ENCODE results near the gene SRRM5. TPM values are rescaled to one million over a fixed set of nuclear protein-coding genes. Genes with fewer than 3 reads are reported as not detected.
"Not testable (repeated sequence)": the region's sequence is repeated elsewhere in the genome, so short reads cannot be mapped to it uniquely, and the experiment has no call there.

SRRM5 gene
- total RNA-seq, 3 donors from 2014 or later (not counting 1 experiment from before 2014, with no cell fraction given) = 0.24 to 0.75 (median 0.50) TPM

DNA sequence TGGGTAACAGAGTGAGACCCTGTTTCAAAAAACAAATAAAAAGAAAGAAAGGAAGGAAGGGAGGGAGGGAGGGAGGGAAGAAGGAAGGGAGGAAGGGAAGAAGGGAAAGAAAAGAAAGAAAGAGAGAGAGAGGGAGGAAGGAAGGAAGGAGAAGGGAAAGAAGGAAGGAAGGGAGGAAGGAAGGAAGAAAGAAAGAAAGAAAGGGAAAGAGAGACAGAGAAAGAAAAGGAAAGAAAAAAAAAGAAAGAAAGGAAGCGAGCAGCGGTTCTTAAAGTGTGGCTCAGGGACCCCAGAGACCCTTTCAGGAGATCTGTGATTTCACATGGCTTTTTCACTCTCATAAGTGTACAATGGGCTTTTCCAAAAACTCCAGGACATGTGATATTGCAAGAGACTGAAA, 37.6 kb downstream of the SRRM5 start:
- intact Hi-C loops (cut with micrococcal nuclease) = no loop called here
- Mint-ChIP-seq H3K4me1 (no peaks in the 10 kb centered on the region), H3K4me3 (no peak overlapping the region), H3K9me3 (no peaks in the 10 kb centered on the region), H3K27me3 (ENCODE audit: low read depth in 2 of 2) (no peaks in the 10 kb centered on the region), H3K27ac (no peak overlapping the region), H3K36me3 (no peaks in the 10 kb centered on the region)
- Histone ChIP-seq H3K4me1 (ENCODE audit: control insufficient read depth, insufficient read depth, low read length) (no peaks in the 10 kb centered on the region), H3K4me3 (ENCODE audit: low read length) (no peak overlapping the region), H3K27me3 (ENCODE audit: control insufficient read depth, insufficient read depth, low read length) (no peaks in the 10 kb centered on the region), H3K36me3 (ENCODE audit: control insufficient read depth, insufficient read depth, low read length) (no peaks in the 10 kb centered on the region), H3K27ac (ENCODE audit: low read length) (no peak overlapping the region), H3K9me3 (ENCODE audit: control insufficient read depth, insufficient read depth, low read length) (no peaks in the 10 kb centered on the region)
- ATAC-seq (no peak), DNase-seq (no peak)
- TF ChIP-seq, protein P1, sequence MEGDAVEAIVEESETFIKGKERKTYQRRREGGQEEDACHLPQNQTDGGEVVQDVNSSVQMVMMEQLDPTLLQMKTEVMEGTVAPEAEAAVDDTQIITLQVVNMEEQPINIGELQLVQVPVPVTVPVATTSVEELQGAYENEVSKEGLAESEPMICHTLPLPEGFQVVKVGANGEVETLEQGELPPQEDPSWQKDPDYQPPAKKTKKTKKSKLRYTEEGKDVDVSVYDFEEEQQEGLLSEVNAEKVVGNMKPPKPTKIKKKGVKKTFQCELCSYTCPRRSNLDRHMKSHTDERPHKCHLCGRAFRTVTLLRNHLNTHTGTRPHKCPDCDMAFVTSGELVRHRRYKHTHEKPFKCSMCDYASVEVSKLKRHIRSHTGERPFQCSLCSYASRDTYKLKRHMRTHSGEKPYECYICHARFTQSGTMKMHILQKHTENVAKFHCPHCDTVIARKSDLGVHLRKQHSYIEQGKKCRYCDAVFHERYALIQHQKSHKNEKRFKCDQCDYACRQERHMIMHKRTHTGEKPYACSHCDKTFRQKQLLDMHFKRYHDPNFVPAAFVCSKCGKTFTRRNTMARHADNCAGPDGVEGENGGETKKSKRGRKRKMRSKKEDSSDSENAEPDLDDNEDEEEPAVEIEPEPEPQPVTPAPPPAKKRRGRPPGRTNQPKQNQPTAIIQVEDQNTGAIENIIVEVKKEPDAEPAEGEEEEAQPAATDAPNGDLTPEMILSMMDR (IDR thresholded peaks at IDR 0.05) = no peak
- 97% methylated on average over 2 of the region's 2 CpGs for WGBS (ENCODE audit: insufficient coverage)

DNA sequence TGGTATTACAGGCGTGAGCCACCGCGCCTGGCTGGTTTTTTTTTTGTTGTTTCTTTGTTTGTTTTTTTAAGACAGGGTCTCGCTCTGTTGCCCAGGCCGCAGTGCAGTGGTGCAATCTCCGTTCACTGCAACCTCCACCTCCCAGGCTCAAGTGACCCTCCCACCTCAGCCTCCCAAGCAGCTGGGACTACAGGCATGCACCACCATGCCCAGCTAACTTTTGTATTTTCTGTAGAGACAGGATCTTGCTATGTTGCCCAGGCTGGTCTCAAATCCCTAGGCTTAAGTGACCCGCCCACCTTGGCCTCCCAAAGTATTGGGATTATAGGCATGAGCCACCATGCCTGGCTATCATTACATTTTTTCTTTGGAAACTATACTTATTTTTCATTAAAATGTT, 38.4 kb downstream of the SRRM5 start:
- DNase-seq; H3K4me3 ChIP-seq (ENCODE audit: low read length); ATAC-seq; H3K27ac Mint-ChIP-seq; H3K27me3 Mint-ChIP-seq (ENCODE audit: low read depth in 2 of 2); H3K36me3 ChIP-seq (ENCODE audit: control insufficient read depth, insufficient read depth, low read length); intact Hi-C loops (cut with micrococcal nuclease); H3K9me3 ChIP-seq (ENCODE audit: control insufficient read depth, insufficient read depth, low read length); H3K27me3 ChIP-seq (ENCODE audit: control insufficient read depth, insufficient read depth, low read length); H3K36me3 Mint-ChIP-seq; H3K27ac ChIP-seq (ENCODE audit: low read length); H3K9me3 Mint-ChIP-seq; H3K4me1 Mint-ChIP-seq; H3K4me3 Mint-ChIP-seq; H3K4me1 ChIP-seq (ENCODE audit: control insufficient read depth, insufficient read depth, low read length): not testable (repeated sequence)
- 96% methylated on average over 7 of the region's 7 CpGs for WGBS (ENCODE audit: insufficient coverage)

DNA sequence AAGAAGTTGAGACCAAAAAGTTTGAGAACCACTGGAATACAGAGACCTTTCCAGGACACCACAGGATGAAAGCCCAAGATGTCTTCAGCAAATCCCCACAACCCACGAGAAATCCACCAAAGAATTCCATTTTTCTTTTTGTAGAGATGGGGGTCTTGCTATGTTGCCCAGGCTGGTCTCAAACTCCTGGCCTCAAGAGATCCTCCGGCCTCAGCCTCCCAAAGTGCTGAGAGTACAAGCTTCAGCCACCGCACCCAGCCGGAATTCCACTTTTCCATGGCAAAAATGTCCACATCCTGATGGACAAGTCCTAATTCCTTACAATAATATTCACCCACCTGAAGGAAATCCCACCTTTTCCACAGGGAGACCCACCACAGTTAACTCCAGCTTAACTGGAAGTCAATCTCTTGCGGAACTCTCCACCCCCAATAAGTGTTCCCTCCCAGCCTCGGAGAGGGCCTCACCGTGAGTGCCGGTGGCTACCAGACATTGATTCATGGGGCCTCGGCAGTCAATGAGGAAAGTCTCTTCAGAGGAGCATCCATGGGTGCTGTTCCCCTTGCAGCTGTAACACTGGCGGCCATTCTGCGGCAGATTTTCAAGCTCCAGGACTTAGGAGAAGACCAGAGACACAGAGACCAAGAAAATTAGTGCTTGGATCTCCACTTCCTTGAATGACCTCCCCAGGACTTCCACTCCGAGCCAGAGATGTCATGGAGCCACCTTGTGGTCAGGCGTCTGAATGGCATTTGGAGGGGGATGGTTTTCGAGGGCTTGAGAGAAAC, 40.1 kb downstream of the SRRM5 start:
- no peak overlapping the region for H3K27ac Mint-ChIP-seq
- 88% methylated on average over 10 of the region's 14 CpGs for WGBS (ENCODE audit: insufficient coverage)
- intact Hi-C loops (cut with micrococcal nuclease) = loop anchor here (1.0 kb wide), 2 partner anchors 205 to 219 kb away; no protein-coding TSS in a partner anchor
- H3K4me3 Mint-ChIP-seq = no peak overlapping the region
- no peaks in the 10 kb centered on the region for H3K4me1 ChIP-seq (ENCODE audit: control insufficient read depth, insufficient read depth, low read length)
- H3K36me3 ChIP-seq (ENCODE audit: control insufficient read depth, insufficient read depth, low read length) = no peaks in the 10 kb centered on the region
- peak in 2 of 3 donors; percentile 65 to 70 for ATAC-seq
- H3K36me3 Mint-ChIP-seq = no peaks in the 10 kb centered on the region
- H3K4me3 ChIP-seq (ENCODE audit: low read length) = no peak overlapping the region
- DNase-seq = peak; percentile 25 to 71
- no peaks in the 10 kb centered on the region for H3K9me3 Mint-ChIP-seq
- no peaks in the 10 kb centered on the region for H3K27me3 ChIP-seq (ENCODE audit: control insufficient read depth, insufficient read depth, low read length)
- TF ChIP-seq, protein P1 (IDR thresholded peaks at IDR 0.05) = peak; percentile 36
- H3K27me3 Mint-ChIP-seq (ENCODE audit: low read depth in 2 of 2) = no peaks in the 10 kb centered on the region
- no peak overlapping the region for H3K27ac ChIP-seq (ENCODE audit: low read length)
- H3K9me3 ChIP-seq (ENCODE audit: control insufficient read depth, insufficient read depth, low read length) = no peaks in the 10 kb centered on the region
- no peaks in the 10 kb centered on the region for H3K4me1 Mint-ChIP-seq

DNA sequence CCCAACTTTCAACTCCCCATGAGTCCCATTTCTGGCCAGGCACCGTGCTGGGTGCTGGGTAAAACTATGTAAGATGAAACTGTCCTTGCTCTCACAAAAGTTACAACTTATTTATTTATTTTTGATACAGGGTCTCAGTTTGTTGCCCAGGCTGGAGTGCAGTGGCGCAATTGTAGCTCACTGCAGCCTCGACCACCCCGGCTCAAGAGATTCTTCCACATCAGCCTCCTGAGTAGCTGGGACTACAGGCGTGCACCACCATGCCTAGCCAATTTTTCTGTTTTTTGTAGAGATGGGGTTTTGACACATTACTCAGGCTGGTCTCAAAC, 40.6 kb downstream of the SRRM5 start:
- no peaks in the 10 kb centered on the region for H3K4me1 Mint-ChIP-seq
- DNase-seq (no peak), ATAC-seq (no peak)
- no peak overlapping the region for H3K4me3 Mint-ChIP-seq
- H3K27me3 ChIP-seq (ENCODE audit: control insufficient read depth, insufficient read depth, low read length) = no peaks in the 10 kb centered on the region
- H3K4me3 ChIP-seq (ENCODE audit: low read length) = no peak overlapping the region
- intact Hi-C loops (cut with micrococcal nuclease) = loop anchor here (1.0 kb wide), 2 partner anchors 205 to 219 kb away; no protein-coding TSS in a partner anchor
- no peaks in the 10 kb centered on the region for H3K36me3 Mint-ChIP-seq
- no peak overlapping the region for H3K27ac ChIP-seq (ENCODE audit: low read length)
- no peak overlapping the region for H3K27ac Mint-ChIP-seq
- no peaks in the 10 kb centered on the region for H3K9me3 ChIP-seq (ENCODE audit: control insufficient read depth, insufficient read depth, low read length)
- H3K4me1 ChIP-seq (ENCODE audit: control insufficient read depth, insufficient read depth, low read length) = no peaks in the 10 kb centered on the region
- no peaks in the 10 kb centered on the region for H3K27me3 Mint-ChIP-seq (ENCODE audit: low read depth in 2 of 2)
- 97% methylated on average over 4 of the region's 5 CpGs for WGBS (ENCODE audit: insufficient coverage)
- TF ChIP-seq, protein P1 (IDR thresholded peaks at IDR 0.05) = no peak
- no peaks in the 10 kb centered on the region for H3K36me3 ChIP-seq (ENCODE audit: control insufficient read depth, insufficient read depth, low read length)
- H3K9me3 Mint-ChIP-seq = no peaks in the 10 kb centered on the region
